ENCODE data around the gene NRF1.
"Not testable (repeated sequence)": the region's sequence is repeated elsewhere in the genome, so short reads cannot be mapped to it uniquely, and the experiment has no call there.

GRCh38 chr7:129794461-129794860 is 182.9 kb downstream of the NRF1 start:
- not testable (repeated sequence) for TF ChIP-seq KAT8 (CRISPR knock-in tag; IDR thresholded peaks at IDR 0.05); SETDB1 (CRISPR knock-in tag; IDR thresholded peaks at IDR 0.05; ENCODE audit: borderline replicate concordance); KLF11 (CRISPR knock-in tag; IDR thresholded peaks at IDR 0.05)
- TF ChIP-seq, protein P1, sequence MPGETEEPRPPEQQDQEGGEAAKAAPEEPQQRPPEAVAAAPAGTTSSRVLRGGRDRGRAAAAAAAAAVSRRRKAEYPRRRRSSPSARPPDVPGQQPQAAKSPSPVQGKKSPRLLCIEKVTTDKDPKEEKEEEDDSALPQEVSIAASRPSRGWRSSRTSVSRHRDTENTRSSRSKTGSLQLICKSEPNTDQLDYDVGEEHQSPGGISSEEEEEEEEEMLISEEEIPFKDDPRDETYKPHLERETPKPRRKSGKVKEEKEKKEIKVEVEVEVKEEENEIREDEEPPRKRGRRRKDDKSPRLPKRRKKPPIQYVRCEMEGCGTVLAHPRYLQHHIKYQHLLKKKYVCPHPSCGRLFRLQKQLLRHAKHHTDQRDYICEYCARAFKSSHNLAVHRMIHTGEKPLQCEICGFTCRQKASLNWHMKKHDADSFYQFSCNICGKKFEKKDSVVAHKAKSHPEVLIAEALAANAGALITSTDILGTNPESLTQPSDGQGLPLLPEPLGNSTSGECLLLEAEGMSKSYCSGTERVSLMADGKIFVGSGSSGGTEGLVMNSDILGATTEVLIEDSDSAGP (CRISPR knock-in tag; IDR thresholded peaks at IDR 0.05; ENCODE audit: borderline replicate concordance) = not testable (repeated sequence)
